HG03064 (cell line): ENCODE measurements around the gene SGMS2.

Experiments used
- ATAC-seq: cut with Tn5 transposase; IDR thresholded peaks from one replicate; pipeline ENCODE4 v1.9.1; 2021; ENCODE audit warnings: low read depth; ENCODE audit not compliant: unreplicated experiment

The SGMS2 gene

DNA sequence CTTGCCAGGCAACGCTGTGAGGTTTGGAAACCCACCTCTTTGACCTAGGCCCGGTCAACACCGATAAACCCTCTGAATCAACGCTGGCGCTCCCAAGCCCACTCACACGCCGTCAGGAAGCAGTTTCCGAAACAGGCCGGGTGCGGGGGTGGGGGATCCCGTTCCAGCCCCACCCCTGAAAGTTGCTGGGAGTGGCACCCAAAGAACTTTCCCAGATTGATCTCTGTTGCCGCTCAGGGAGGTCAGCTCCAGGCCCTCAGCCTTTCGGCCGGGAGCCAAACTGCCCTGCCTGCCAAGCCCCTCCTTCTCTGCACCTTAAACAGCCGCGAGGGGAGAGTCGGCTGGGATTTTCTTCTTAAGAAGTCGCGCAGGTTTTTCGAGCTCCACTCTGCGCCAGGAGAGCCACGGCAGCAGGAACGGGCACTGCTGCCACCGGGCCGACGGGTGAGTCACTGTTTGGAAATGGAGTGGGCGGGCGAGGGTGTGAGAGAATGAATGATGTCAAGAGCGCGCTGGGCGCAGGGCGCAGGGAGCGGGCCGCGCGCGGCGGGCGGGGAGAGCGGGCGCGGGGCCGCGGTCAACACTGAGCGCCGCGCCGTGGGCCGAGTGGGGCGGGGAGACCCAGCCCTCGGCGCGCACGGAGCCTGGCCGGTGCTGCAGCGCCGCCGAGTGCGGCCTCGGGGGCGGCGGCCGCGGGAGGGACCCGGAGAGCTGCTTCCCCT lies at the start of gene SGMS2:
TSS of gene SGMS2 (plus strand) at position 583 of the 722 bp plus-strand sequence. CDS start 70,622 bp downstream, outside the sequence.
- peak; percentile 53 for ATAC-seq

DNA sequence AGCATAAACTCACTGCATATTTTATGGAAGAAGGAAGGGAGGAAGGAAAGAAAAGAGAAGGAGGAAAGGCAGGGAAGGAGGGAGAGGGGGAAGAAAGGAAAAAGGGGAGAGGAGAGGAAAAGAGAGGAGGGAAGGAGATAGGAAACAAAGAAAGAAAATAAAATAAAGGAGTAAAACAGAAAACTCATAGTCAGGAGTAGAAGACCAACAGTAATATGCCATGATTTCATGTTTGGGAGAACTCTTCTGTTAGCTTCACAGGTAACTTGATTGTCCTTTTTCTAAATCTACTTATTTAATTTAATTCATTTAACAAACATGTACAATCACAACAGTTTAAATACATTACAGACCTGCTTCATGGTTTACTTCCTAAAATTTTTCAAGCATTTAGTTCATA lies 46.8 kb upstream of the SGMS2 start:
- ATAC-seq, result no peak

DNA sequence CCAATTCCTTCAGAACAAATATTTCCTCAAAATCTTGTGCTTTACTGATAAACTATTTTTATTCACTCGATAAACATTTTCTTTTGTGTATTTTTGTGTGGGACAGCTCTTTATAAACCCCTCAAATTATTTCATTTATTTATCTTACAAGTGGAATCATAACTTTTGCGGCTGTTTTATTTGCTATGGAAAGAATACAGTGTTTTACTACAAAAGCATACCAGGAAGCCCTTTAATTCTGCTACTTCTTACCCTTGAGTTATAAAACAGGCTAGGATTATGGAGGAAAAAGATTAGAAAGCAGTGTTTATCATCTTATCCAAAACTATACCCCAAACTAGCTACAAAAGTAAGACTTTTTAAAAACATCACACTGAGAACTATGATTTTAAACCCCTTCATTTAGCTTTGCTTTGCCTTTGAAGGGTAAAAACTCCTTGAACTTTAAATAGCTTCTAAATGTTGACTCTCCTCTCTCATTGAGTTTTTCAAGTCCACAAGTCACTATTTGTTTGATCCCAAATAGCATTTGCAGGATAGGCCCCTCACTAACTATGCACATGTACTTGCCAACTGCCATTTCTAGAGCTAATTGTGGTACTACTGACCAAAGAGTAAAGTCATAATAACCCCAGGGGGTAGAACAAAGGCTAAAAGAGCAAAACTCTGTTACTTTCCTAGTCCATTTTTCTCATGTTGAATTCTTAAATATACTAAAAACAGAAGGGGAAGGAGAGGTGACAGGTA lies 45.8 kb upstream of the SGMS2 start:
- no peak for ATAC-seq

DNA sequence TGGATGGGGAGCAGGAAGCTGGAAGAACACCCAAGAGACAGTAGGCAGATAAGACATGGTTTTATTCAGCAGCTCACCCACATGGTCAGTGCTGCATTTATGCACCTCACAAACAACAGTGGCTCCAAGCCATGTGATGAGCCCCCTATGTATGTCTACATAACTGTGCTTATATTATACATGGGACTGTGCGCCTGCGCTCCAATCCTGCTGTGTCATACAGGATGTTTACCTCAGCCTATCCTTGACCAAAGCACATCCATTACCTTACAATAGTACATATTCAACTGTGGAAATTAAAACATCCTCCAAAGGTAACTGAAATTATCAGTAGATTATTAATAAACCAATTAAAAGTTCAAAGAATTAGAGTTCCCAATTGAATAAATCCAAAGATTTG lies 44.1 kb upstream of the SGMS2 start:
- no peak for ATAC-seq

DNA sequence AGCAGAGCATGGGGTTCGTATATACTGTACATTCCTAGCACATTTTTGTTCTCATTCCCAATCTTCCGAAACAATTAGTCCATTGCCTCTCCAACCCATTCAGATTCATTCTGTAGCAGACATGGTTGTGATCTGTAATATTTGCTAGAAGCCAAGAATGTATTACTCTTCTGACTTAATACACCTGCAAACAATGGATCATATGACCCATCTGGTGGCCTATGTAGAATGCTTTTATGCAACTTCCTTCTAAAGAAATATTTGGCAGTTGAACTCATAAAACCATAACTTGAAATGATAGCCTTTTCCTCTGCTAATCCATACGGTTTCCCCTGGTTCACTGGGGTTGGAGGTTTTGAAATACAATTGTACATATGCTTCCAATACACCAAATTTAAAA lies 32.8 kb upstream of the SGMS2 start:
- no peak for ATAC-seq

DNA sequence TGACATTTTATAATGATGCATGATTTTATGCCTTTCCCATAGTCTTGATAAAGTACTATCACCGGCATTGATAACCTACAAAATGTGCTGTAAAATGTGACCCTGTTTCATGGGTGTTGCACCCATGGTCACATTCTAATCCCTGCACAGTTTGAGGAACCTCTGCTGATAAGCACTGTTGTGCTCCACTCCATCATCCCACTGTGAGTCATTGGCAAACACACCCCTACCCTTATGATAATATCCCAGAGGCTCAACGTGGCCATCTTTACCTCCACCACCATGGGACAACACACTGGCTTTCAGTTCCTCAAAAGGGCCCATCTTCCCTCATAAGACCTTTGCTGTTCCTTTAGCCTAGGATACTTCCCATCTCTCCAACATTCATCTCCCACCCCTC lies 32.0 kb upstream of the SGMS2 start:
- no peak for ATAC-seq

DNA sequence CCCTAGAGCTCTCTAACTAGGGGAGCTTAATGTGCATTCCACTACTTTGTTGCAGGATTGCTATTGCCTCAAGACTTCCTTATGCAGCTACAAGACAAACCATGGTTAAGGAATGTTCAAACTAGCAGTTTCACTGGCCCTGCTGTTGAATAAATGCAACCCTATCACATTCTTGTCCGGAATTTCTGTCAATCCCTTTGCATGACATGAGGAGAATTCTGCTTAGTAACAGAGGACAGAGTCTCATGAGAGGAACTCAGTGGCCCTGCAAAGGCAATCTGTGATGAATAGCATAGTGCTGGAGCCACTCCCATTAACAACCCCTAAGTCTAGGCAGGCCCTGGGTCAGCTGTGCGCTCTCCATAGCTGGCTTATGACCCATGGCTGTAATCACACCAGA lies 30.7 kb upstream of the SGMS2 start:
- ATAC-seq, result no peak

DNA sequence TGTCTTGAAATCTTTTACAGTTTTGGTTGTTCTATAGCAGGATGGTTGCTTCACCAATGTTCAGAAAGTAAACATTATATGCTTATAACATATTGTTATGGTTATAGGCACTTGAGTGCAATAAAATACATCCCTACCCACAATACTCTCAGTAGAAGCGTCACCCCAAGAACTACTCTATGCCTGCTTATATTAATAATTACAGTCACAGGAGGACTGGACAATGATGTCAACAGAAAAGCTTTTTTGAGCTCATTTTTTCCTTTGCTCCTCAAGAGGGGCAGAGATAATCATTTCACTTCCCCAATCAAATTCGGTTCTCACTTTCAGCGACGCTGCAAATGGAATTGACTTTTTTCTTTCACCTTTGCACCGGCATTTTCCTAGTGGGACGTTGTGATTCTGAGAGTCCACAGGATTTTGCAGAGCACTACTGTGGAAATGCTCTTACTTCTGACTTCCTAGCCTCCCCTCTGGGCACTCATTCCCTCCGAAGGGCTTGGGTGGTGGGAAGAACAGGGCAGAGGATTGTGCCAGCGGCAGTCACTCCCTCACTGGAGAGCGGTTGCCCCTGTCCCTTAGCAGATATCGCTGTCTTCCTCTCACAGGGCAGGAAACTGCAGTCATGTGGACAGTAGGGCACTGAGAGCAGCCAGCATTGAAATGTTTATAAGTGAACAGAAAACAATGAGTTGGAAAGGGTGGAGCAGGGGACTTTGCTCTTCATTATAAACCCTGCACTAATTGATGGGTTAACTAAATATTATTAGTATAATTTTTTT lies 24.9 kb upstream of the SGMS2 start:
- ATAC-seq, result no peak

DNA sequence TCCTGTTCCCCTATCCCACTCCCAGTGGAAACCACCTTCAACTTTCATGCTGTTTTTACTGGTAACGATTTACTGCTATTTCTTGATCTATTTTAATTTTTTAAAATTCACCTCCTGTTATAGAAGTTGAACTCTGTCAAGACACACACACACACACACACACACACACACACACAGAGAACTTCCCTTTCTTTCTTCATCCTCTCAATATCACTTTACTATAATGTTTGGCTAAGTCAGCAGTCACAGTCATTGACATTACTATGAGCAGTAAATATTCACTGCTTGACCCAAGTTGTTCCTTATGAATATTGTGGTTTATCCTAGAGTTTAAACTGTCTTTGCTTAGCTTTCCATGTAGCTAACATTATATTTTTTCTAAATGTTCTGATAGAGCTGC lies 24.0 kb upstream of the SGMS2 start:
- no peak for ATAC-seq

DNA sequence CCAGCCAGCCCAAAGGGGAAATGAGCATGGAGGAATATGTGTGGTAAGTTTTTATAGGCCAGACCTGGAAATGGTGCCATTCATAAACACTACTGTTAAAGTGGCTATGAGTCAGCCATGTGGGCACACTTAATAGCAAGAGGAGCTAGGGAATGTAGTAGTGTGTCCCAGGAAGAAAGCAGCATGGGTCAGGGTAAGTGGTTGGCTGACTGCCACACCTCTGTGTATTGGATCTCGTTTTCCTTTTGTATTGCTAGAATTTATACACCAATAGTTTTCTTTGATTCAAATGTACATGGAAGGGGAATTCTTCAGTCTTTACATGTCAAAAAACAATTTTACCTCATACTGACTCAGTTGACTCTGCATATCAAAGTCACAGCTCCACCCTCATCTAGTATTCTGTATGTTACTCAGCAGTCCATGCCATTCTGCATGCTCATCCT lies 22.9 kb upstream of the SGMS2 start:
- no peak for ATAC-seq

DNA sequence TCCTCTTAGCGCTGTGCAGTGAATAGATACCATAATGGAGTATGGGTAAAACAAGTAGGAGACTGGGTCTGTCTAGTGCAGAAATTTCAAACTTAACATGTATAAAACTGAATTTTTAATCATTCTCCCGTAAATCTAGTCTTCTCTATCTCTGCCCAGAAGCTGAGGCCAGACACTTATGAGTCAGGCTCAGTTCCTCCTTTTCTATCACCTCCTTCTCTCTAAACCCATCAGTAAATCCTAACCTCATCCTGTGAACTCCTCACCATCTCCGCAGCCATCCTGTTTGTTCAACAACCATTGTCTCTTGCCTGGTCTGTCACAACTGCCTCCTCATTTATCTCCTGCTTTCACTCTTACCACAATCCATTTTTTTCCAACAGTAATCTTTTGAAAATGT lies 19.8 kb upstream of the SGMS2 start:
- ATAC-seq, result no peak

DNA sequence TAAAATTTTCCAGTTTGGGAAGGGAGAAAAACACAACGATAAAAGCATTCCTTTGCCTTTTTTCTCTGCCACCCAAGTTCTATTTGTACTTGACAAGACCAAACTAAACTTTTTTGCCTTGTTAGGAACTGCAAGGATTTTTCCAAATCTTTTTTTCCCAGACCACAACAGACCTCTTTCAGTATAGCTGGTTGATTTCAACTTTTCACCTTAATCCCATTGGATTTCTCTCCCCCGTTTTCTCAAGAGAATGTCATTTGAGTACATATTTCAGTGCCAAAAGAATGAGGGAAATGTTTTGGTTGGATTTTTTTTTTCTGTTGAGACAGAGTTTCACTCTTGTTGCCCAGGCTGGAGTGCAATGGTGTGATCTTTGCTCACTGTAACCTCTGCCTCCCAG lies 18.5 kb upstream of the SGMS2 start:
- ATAC-seq, result no peak

DNA sequence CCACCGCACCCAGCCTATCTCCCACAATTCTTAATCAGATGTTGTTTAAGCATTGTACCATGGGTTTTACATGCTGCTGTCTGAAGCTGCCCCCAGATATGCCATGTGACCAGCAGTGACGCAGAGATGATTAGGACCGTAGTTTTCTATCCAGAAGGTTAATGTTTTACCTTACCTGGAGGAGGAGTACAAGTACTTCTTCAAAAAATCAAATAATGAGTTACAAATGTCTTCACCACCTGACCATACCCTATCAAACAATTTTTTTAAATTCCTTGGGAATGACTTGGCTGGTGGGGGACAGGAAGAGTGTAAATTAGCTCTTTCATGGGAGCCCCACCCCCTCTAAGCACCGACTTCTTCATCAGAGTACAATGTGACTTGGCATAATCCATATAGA lies 16.2 kb upstream of the SGMS2 start:
- no peak for ATAC-seq

DNA sequence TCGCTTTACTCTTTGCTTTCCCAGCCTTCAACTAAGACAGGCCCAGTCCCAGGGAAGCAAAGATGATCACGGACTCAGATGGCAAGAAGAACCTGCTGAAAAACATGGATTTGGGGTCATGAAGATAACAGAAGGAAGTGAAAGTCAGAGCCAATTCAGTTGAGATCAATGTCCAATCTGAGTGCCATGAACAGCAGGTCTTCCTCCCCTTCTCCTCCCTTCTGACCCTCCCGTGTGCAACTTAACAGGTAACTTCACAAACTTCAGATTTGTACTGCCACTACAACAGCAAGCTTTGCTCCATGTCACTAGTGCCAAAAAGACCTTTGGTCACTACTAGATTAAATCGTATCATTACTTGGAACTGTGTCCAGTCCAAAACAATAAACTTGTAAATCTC lies 15.5 kb upstream of the SGMS2 start:
- ATAC-seq, result no peak

DNA sequence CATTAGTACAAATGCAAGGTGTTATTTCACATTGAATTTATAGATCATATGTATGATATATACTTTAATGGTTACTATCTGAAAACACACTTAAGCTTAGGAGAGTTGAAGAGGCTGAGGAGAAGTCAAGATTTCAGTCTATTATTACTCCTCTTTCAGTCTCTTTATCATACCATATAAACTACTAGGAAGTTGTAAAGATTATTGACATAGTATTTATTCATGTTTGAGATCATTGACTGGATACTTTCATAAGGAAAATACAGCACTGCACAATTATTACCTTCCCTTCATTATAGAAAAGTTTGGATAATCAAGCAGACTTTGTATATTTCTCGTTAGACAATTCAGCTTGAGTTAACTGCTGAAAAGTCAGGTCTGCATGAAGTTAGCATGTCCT lies 10.0 kb upstream of the SGMS2 start:
- no peak for ATAC-seq

DNA sequence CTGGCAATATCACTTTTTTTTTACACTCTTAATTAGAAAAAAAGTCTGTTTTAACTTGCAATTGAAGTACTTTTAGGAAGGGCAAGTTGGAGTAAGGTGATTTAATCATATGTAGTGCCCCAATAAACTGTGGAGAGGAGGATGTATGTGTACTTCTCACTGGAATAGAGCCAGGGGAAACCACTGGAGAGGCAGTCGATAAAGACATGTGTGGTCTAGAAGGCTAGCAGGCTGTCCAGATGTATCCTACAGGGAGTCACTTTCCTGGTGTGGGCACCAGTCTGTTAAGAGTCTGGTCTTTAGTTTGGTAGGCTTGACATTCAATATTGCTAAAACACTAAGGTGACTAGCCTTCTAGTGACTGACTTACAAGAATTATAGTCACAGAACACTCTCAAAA lies 9.6 kb upstream of the SGMS2 start:
- ATAC-seq, result no peak

DNA sequence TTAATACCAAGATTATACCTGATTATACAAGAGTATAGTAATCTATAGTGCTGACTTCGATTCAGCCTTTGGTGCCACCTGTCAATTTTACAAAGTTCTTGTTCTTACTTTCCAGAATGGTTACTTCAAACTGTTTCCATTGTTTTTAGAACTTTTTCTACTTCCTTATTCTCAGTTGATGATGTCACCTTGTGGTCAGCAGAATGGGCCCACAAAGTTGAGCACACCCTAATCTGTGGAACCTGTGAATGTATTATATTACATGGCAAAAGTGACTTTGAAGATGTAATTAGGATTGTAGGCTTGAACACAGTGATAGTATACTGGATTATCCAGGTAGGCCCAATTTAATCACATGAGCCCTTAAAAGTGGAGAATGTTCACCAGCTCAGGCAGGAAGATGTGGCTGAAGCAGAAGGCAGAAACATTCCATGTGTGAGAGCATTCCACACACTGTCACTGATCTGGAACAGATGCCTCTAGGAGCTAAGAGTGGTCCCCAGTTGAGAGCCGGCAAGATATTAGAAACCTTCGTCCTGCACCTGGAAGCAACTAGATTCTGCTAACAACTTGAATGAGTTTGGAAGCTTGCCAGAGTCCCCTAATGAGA lies 6.3 kb upstream of the SGMS2 start:
- no peak for ATAC-seq

DNA sequence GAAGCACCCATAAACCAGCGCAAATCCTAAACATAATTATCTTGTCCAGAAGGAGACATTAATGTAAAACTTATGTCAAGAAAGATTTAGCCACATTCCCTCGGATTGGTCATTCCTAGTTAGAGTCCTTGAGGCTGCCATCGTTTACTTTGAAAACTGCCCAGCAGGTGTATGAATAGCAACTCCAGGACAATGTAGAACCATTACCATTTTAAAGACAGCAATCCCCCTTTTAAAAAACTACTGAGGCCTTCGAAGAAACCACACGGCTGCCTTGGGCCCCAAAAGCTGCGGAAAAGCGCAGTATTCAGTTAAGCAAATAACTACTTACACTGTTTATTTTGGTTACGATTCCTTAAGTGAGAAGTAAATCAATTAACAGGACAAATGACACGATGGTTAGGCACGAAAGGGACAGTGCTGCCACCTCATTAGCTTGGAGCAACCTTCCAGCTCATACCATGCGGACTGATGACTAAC lies 822 bp upstream of the SGMS2 start:
- no peak for ATAC-seq

DNA sequence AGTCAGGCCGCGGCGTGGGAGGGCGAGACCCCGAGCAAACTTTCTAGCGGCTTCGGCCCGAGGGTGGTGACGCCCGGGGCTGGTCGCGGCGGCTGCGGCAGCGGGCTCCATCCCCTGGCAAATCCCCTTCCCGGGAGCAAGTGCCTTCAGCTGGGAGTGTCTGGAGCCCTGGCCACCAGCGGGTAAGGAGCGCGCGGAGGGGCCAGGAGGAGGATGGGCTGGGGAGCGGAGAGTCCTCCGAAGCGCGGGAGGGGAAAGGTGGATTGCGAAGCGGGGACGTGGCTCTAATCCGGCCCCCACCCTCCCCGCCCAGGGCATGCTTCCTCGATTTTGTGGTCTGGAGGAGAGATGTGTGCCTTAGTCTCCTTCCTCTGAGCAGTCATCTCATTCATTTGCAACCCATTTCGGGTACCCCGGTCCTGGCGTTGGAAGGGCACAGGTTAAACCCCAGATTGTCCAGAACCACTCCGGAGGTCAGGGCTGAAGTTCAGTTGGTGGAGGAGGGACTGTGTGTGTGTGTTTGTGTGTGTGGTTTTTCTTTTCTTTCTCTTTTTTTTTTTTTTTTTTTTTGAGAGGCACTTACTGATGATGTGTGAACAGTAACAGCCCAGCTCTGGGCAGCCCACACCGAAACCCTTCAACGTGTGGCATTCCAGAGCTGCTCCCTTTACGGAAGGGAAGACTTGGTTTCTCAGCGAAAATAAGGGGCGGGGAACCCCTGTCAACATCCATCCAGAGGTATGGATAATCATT lies 516 bp downstream of the SGMS2 start:
- peak; percentile 27 for ATAC-seq

DNA sequence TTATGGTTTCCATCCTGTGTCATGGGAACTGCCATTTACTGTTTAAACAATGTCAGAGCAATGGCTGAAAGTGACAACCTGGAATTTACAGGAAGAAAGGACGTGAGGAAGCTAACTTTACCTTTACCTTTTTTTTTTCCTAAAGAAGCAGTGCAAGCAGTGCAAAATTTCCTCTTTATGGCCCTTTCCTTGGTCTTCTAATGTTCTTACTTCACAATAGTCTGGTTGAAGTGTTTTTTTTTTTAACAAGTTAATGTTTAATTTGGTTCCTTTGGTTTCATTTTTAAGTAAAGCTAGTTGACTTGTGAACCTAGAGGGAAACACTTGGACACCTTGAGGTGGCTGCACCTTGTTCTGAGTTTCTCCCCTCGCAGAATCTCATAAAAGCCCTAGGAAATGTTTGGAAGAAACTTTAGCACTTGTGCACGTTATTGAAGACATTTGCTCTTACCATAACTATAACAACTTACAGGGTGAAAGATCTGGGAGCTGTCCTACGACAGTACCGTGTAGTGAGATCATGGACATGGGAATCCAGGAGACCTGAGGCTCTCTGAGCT lies 1.8 kb downstream of the SGMS2 start:
- ATAC-seq, result no peak
